ENCODE measurements around the gene APOM. TPM values are rescaled to one million over a fixed set of nuclear protein-coding genes. Genes with fewer than 3 reads are reported as not detected.

Gene APOM
- total RNA-seq, 1 donor: 3.0 TPM

DNA sequence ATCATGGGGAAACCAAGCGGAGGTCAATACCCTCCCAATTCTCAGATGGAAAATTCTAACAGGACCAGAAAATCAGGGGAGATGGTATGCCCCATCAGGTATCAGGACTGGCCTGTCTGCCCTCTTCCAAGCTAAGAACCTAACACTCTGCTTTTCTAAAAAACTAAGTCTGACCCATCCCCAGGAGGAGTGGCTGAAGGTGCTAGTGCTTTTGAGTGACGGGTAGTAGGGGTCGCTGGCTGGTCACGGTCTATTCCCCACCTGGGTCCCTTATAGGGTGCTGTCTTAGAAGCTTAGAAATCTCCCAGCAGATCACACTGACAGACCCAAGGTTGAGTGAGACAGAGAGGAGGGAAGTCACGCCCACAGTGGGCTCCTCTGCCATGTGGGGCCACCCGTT is 37.8 kb downstream of the APOM start:
- no peaks in the 10 kb centered on the region for H3K27me3 ChIP-seq (ENCODE audit: insufficient read depth, low read length)
- H3K4me1 ChIP-seq (ENCODE audit: insufficient read depth, low read length): peaks cover 12% of the 10 kb centered on the region
- H3K9me3 ChIP-seq (ENCODE audit: low read depth, low read length): no peaks in the 10 kb centered on the region
- no peak overlapping the region for H3K4me3 ChIP-seq (ENCODE audit: low read length)

DNA sequence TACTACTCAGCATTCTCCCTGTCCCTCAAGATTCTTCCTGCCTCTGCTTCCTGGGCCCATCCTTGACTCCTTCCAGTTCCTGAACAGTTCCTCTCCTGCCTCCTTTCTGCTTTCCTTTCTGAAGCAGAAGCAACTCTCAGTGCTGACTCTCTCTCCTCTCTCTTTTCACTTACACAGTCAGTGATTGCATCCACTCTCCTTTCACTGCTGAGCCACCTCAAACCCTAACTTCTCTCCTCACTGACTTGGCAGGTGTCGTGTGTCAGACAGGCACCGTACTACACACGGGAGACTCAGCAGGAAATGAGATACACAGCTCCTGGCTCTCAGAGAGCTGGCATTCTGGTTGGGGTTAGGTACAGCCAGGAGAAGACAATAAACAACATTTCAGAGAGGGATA is 41.9 kb downstream of the APOM start:
- no peak overlapping the region for H3K4me3 ChIP-seq (ENCODE audit: low read length)
- H3K4me1 ChIP-seq (ENCODE audit: insufficient read depth, low read length): peaks cover 19% of the 10 kb centered on the region
- no peaks in the 10 kb centered on the region for H3K27me3 ChIP-seq (ENCODE audit: insufficient read depth, low read length)
- H3K9me3 ChIP-seq (ENCODE audit: low read depth, low read length): no peaks in the 10 kb centered on the region

DNA sequence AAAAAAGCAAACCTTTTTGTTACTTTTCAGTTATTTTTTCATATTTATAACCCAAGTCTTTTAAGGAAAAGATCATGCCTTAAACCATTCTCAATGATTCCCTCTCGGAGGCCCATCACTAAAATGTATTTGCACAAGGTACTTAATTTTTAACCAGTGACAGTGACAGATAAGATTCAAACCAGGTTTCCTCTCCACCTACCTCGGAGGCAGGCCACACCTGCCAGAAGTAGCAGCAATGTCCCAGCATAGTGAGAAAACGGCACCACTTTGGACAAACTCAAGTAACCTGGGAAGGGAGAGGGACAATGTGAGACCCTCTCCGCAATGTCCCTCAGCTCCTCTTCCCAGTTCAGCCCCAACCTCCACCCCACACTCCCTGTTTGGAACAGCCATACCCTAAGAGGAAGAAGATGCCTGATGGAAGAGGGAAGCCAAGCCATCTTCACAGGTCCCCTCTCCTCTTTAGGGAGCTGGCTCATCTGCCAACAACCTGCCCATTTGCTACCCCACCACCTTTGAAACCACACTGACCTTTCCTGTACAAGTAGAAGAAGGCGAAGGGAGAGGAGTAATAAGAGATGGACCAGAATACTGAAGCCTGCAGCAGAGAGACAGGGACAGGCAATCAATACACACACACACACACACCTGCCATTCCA is 45.2 kb downstream of the APOM start:
- Histone ChIP-seq H3K9me3 (ENCODE audit: low read depth, low read length) (no peaks in the 10 kb centered on the region), H3K27me3 (ENCODE audit: insufficient read depth, low read length) (no peaks in the 10 kb centered on the region), H3K4me1 (ENCODE audit: insufficient read depth, low read length) (peaks cover 26% of the 10 kb centered on the region), H3K4me3 (ENCODE audit: low read length) (no peak overlapping the region)

DNA sequence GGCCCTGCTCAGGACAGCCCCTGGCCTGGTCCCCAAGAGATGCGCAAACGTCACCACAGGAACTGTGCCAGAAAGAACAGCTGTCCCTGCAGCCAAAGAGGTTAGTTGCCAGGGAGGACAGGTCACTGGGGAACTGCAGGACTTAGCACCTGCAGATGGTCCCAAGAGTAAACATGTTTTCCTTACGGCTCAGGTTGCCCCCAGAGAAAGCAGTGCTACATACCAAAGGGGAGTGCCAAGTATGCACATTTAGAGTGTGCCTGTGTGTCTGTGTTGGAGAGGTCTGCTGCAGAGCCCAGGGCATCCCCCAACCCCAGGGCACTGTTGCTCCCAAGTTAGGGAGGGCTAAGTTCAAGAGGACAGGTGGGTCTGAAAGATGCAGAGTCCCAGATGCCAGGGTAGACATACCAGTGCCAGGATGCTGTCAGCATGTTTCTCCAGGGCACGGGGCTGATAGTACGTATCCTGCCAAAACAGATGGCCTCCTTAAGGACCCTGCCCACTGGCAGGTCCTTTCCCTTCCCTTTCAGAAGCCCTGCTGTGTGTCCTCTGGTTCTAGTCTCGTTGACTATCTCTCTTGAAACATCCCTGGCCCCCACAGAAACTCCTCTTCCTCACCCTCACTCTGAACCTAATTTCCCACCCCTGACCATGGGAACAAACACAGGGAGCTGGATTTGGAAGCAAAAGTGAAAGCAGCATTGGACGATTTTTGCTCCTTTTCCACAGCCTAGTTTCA is 46.1 kb downstream of the APOM start:
- Histone ChIP-seq H3K9me3 (ENCODE audit: low read depth, low read length) (no peaks in the 10 kb centered on the region), H3K4me1 (ENCODE audit: insufficient read depth, low read length) (peaks cover 26% of the 10 kb centered on the region), H3K4me3 (ENCODE audit: low read length) (peak overlapping the region; percentile 92), H3K27me3 (ENCODE audit: insufficient read depth, low read length) (no peaks in the 10 kb centered on the region)

DNA sequence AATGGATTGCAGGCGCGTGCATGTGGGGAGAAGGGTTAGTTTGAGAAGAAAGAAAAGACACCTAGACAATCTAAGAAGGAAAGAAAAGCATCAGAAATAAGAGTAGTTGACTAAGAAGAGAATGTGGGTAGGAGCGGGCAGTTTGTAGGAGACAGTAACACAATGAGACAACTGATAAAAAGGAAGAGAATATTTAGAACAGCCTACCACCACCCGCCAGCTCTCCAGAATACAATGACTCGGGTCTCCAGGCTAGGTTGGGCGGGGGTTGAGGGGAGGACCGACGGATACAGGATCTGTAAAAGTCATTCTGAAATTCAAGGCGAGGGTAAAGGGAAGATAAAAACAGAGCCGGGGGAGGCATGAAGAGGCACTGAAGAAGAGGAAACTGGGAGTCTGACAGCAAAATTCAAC is 46.7 kb downstream of the APOM start:
- Histone ChIP-seq H3K4me1 (ENCODE audit: insufficient read depth, low read length) (peaks cover 26% of the 10 kb centered on the region), H3K27me3 (ENCODE audit: insufficient read depth, low read length) (no peaks in the 10 kb centered on the region), H3K9me3 (ENCODE audit: low read depth, low read length) (no peaks in the 10 kb centered on the region), H3K4me3 (ENCODE audit: low read length) (peak overlapping the region; percentile 92)

DNA sequence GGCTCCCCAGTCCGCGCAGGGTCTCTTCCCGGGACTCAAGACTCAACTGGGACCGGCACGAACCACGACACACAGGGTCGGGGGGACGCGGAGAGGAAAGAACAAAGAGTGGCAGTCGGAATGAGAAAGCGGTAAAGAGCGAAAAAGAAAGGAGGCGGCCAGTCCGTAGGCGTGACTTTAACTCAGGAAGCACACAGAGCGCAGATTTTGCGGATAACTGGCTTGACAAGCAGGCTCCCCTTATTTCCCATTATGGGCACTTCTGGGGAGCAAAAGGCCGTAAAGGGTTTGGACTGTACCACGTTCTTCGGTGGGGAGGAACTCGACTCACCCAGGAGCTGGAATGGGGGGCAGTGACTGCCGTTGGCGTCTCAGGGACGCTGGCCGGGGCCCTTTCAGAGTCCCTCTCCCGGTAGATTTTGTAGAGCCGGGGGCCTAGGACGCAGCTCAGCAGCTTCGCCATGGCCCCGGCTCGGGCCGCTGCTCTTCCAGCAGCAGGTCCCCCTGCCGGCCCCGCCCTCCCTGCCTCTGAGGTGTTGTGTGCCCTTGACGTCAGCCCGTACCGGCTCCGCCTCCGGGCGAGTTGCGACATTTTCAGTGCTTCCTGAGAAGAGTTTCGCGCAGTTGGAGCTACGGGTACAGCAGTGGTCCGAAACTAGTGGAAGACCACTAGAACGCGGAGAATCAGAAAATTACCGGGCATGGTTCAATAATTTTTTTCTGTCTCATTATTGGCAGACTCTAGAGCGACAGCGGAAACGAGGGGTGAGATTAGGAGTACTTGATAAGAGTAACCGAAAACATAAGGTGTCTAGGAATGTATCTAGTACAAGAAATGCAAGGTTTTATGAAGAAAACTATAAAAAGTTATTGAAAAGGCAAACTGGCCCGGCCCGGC is 47.4 kb downstream of the APOM start, which contains the start of gene ABHD16A:
TSS of gene ABHD16A (minus strand) at position 506 of the 898 bp plus-strand sequence. CDS start at position 463, 43 bp downstream.
- no peaks in the 10 kb centered on the region for H3K9me3 ChIP-seq (ENCODE audit: low read depth, low read length)
- peak within 1 kb of the TSS; percentile 92 for H3K4me3 ChIP-seq (ENCODE audit: low read length)
- no peaks in the 10 kb centered on the region for H3K27me3 ChIP-seq (ENCODE audit: insufficient read depth, low read length)

DNA sequence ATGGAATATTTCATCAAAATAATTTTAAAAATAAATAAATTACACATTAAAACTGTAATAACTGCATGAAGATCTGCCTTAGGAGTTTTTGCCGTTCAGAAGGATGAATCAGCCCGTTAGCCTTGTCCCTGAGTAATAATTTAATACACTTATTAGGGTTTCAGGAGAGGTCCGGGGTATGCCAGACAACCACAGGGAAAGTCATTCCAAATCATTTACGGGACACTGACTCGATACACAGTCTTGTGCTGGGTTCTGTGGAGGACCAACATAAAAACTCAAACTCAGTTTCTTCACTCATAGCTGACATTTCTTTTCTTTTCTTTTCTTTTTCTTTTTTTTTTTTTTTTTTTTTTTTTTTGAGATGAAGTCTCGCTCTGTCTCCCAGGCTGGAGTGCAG is 50.2 kb downstream of the APOM start:
- H3K27me3 ChIP-seq (ENCODE audit: insufficient read depth, low read length): no peaks in the 10 kb centered on the region
- no peaks in the 10 kb centered on the region for H3K9me3 ChIP-seq (ENCODE audit: low read depth, low read length)
- H3K4me1 ChIP-seq (ENCODE audit: insufficient read depth, low read length): peaks cover 28% of the 10 kb centered on the region
- H3K4me3 ChIP-seq (ENCODE audit: low read length): no peak overlapping the region

More for the DNA sequence above, 47.4 kb downstream of the APOM start, which contains the start of gene ABHD16A:
- H3K4me1 ChIP-seq (ENCODE audit: insufficient read depth, low read length): peaks cover 26% of the 10 kb centered on the region

DNA sequence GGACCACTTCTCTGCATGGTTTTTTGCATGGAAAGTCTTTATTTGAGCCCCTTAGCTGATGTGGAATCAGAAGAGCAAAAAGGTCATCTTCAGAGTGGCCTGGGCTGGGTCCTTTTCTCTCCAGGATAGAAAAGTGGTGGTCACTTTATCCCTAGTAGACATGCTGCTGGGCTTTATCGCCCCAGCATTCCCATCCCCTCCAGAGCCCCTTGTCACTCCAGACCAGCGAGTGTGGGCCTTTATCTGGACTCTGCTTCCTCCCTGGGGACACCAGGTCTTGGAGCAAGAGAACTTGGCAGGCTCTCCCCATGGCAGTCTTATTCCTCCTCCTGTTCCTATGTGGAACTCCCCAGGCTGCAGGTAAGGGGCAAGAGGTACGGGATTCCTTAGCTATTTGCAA is 50.9 kb downstream of the APOM start, which contains the start of gene LY6G6F:
TSS of gene LY6G6F (plus strand) at position 268 of the 400 bp plus-strand sequence. CDS start at position 309, 41 bp downstream.
- Histone ChIP-seq H3K27me3 (ENCODE audit: insufficient read depth, low read length) (no peaks in the 10 kb centered on the region), H3K4me3 (ENCODE audit: low read length) (no peak within 1 kb of the TSS), H3K9me3 (ENCODE audit: low read depth, low read length) (no peaks in the 10 kb centered on the region), H3K4me1 (ENCODE audit: insufficient read depth, low read length) (peaks cover 28% of the 10 kb centered on the region)

DNA sequence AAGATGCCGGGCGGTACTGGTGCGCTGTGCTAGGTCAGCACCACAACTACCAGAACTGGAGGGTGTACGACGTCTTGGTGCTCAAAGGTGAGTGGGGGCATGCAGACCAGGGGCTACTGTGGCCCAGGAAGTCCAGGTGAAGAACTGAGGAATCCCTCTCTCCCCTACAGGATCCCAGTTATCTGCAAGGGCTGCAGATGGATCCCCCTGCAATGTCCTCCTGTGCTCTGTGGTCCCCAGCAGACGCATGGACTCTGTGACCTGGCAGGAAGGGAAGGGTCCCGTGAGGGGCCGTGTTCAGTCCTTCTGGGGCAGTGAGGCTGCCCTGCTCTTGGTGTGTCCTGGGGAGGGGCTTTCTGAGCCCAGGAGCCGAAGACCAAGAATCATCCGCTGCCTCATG is 52.0 kb downstream of the APOM start:
- Histone ChIP-seq H3K4me1 (ENCODE audit: insufficient read depth, low read length) (peaks cover 23% of the 10 kb centered on the region), H3K4me3 (ENCODE audit: low read length) (no peak overlapping the region), H3K9me3 (ENCODE audit: low read depth, low read length) (no peaks in the 10 kb centered on the region), H3K27me3 (ENCODE audit: insufficient read depth, low read length) (no peaks in the 10 kb centered on the region)

Other genes starting within 250 kb of the APOM start
- gene MICB, start 157.7 kb upstream of the APOM start, total RNA-seq: 29.2 TPM
- gene MCCD1, start 126.9 kb upstream of the APOM start, total RNA-seq: not detected
- gene DDX39B, start 113.9 kb upstream of the APOM start, total RNA-seq: 183 TPM
- 0.73 TPM for gene ATP6V1G2, start 109.3 kb upstream of the APOM start, total RNA-seq
- 9.8 TPM for gene NFKBIL1, start 108.3 kb upstream of the APOM start, total RNA-seq
- gene LTA, start 83.6 kb upstream of the APOM start, total RNA-seq: 2.5 TPM
- 230 TPM for gene TNF, start 80.3 kb upstream of the APOM start, total RNA-seq
- 191 TPM for gene LTB, start 73.5 kb upstream of the APOM start, total RNA-seq
- 200 TPM for gene LST1, start 69.6 kb upstream of the APOM start, total RNA-seq
- gene NCR3, start 62.9 kb upstream of the APOM start, total RNA-seq: 9.2 TPM
- gene AIF1, start 40.7 kb upstream of the APOM start, total RNA-seq: 245 TPM
- gene PRRC2A, start 35.2 kb upstream of the APOM start, total RNA-seq: 67.0 TPM
- gene BAG6, start 3.2 kb upstream of the APOM start, total RNA-seq: 81.3 TPM
- gene C6orf47, start 4.9 kb downstream of the APOM start, total RNA-seq: 14.6 TPM
- 11.9 TPM for gene GPANK1, start 9.1 kb downstream of the APOM start, total RNA-seq
- gene CSNK2B, start 10.2 kb downstream of the APOM start, total RNA-seq: 124 TPM
- 9.8 TPM for gene LY6G5B, start 14.1 kb downstream of the APOM start, total RNA-seq
- 1.2 TPM for gene LY6G5C, start 25.2 kb downstream of the APOM start, total RNA-seq
- 36.9 TPM for gene ABHD16A, start 47.4 kb downstream of the APOM start, total RNA-seq
- gene LY6G6F, start 51.0 kb downstream of the APOM start, total RNA-seq: 7.7 TPM
- 1.0 TPM for gene LY6G6D, start 59.5 kb downstream of the APOM start, total RNA-seq
- gene LY6G6C, start 65.9 kb downstream of the APOM start, total RNA-seq: not detected
- gene MPIG6B, start 67.5 kb downstream of the APOM start, total RNA-seq: 11.5 TPM
- gene DDAH2, start 73.4 kb downstream of the APOM start, total RNA-seq: 9.8 TPM
- gene CLIC1, start 80.6 kb downstream of the APOM start, total RNA-seq: 421 TPM
- 6.1 TPM for gene MSH5, start 84.1 kb downstream of the APOM start, total RNA-seq
- 0.63 TPM for gene SAPCD1, start 106.8 kb downstream of the APOM start, total RNA-seq
- 0.31 TPM for gene VWA7, start 121.4 kb downstream of the APOM start, total RNA-seq
- gene VARS1, start 139.9 kb downstream of the APOM start, total RNA-seq: 12.3 TPM
- 15.4 TPM for gene LSM2, start 151.1 kb downstream of the APOM start, total RNA-seq
- 2.7 TPM for gene HSPA1L, start 159.4 kb downstream of the APOM start, total RNA-seq
- gene HSPA1A, start 159.6 kb downstream of the APOM start, total RNA-seq: 16.6 TPM
- gene HSPA1B, start 171.8 kb downstream of the APOM start, total RNA-seq: 13.3 TPM
- gene NEU1, start 206.9 kb downstream of the APOM start, total RNA-seq: 19.4 TPM
- 0.10 TPM for gene SLC44A4, start 223.1 kb downstream of the APOM start, total RNA-seq
- 14.4 TPM for gene EHMT2, start 241.8 kb downstream of the APOM start, total RNA-seq
- gene ZBTB12, start 246.2 kb downstream of the APOM start, total RNA-seq: 0.21 TPM